HG02884 (cell line): ENCODE results near the gene CHTF18.
A peak's percentile ranks its signal among the peaks of the same experiment; 100 is the strongest.
"Not testable (repeated sequence)": the region's sequence is repeated elsewhere in the genome, so short reads cannot be mapped to it uniquely, and the experiment has no call there.

Experiments
- ATAC-seq: cut with Tn5 transposase; IDR thresholded peaks from one replicate; pipeline ENCODE4 v1.9.1; 2021; ENCODE audit warnings: mild to moderate bottlenecking, moderate library complexity; ENCODE audit not compliant: unreplicated experiment

The CHTF18 gene

GRCh38 chr16:788399-789126 lies at the start of gene CHTF18:
Gene CHTF18 (plus strand): TSS chr16:788620. CDS start chr16:788685, 65 bp downstream.
- peak; percentile 71 for ATAC-seq

- ATAC-seq: no peak
Measured at GRCh38 chr16:739560-740458, 48.6 kb upstream of the CHTF18 start.

- no peak for ATAC-seq
Measured at GRCh38 chr16:740459-740763, 48.0 kb upstream of the CHTF18 start.

GRCh38 chr16:740764-741505 lies 47.5 kb upstream of the CHTF18 start, which contains the start of gene CIAO3:
Gene CIAO3 (minus strand): TSS chr16:740997. CDS start chr16:740985, 12 bp downstream.
- ATAC-seq: peak; percentile 61

- no peak for ATAC-seq
Measured at GRCh38 chr16:741986-742629, 46.3 kb upstream of the CHTF18 start.

- not testable (repeated sequence) for ATAC-seq
Measured at GRCh38 chr16:742894-743293, 45.5 kb upstream of the CHTF18 start.

- no peak for ATAC-seq
Measured at GRCh38 chr16:743794-744500, 44.5 kb upstream of the CHTF18 start.

GRCh38 chr16:745739-746138 lies 42.7 kb upstream of the CHTF18 start:
- no peak for ATAC-seq

GRCh38 chr16:746637-747036 lies 41.8 kb upstream of the CHTF18 start:
- no peak for ATAC-seq

GRCh38 chr16:747978-748746 lies 40.3 kb upstream of the CHTF18 start:
- no peak for ATAC-seq

GRCh38 chr16:749010-749409 lies 39.4 kb upstream of the CHTF18 start:
- ATAC-seq: no peak

GRCh38 chr16:750485-750884 lies 37.9 kb upstream of the CHTF18 start:
- ATAC-seq: no peak

- no peak for ATAC-seq
Measured at GRCh38 chr16:751152-752006, 37.0 kb upstream of the CHTF18 start.

- no peak for ATAC-seq
Measured at GRCh38 chr16:752007-752312, 36.5 kb upstream of the CHTF18 start.

- not testable (repeated sequence) for ATAC-seq
Measured at GRCh38 chr16:754121-754607, 34.3 kb upstream of the CHTF18 start.

- ATAC-seq: no peak
Measured at GRCh38 chr16:754656-755055, 33.8 kb upstream of the CHTF18 start.

GRCh38 chr16:756428-756827 lies 32.0 kb upstream of the CHTF18 start:
- no peak for ATAC-seq

GRCh38 chr16:759110-759910 lies 29.1 kb upstream of the CHTF18 start:
- ATAC-seq: no peak
